COLO668 (cell line): ENCODE measurements around the gene CYP20A1.

Experiments used
- DNase-seq: peaks from one replicate; lab custom pipeline; 2025; ENCODE audit not compliant: unreplicated experiment; lab: John Stamatoyannopoulos, UW

The CYP20A1 gene

GRCh38 chr2:203354966-203355365 is 116.1 kb downstream of the CYP20A1 start:
- no peak for DNase-seq
